ENCODE measurements around the gene PHKG2.

PHKG2 gene

DNA sequence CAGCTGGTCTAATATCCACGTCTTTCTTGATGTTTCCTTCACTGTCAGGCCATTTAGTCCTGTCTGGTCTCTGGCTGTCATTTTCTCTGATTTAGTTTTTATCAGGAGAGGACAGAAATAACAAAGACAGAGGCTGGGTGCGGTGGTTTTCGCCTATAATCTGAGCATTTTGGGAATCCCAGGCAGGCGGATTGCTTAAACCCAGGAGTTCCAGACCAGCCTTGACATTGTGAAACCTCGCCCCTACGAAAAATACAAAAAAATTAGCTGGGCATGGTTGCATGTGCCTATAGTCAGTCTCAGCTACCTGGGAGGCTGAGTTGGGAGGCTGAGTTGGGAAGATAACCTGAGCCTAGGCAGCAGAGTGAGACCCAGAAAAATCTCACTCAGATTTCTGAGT is 42.2 kb upstream of the PHKG2 start:
- Histone ChIP-seq H3K9ac (ENCODE audit: low read length) (no peak overlapping the region), H3K4me2 (ENCODE audit: low read depth, low read length, poor library complexity, severe bottlenecking) (no peak overlapping the region), H3K79me2 (ENCODE audit: insufficient read depth, low read length) (peaks cover 7% of the 10 kb centered on the region), H3K4me3 (ENCODE audit: insufficient read depth, low read length, poor library complexity, severe bottlenecking) (no peak overlapping the region), H2AFZ (ENCODE audit: low read depth, low read length, severe bottlenecking) (no peak overlapping the region), H3K27me3 (ENCODE audit: low read length) (no peaks in the 10 kb centered on the region), H3K36me3 (ENCODE audit: low read length) (peaks cover 60% of the 10 kb centered on the region), H4K20me1 (ENCODE audit: low read depth, low read length) (peaks cover 6% of the 10 kb centered on the region; the same call in 1 of the 2 replicates), H3K9me3 (ENCODE audit: insufficient read depth, low read length) (no peaks in the 10 kb centered on the region), H3F3A (ENCODE audit: insufficient read depth) (no peaks in the 10 kb centered on the region), H3K9me2 (replicated peaks; ENCODE audit: insufficient read depth, low read length) (no peaks in the 10 kb centered on the region), H3K27ac (ENCODE audit: low read depth, low read length) (no peak overlapping the region)
- TF ChIP-seq EZH2phosphoT487 (conservative IDR thresholded peaks at IDR 0.05; ENCODE audit: low read length) (no peak), CTCF (IDR thresholded peaks at IDR 0.05; ENCODE audit: insufficient read depth, low read length, poor library complexity, severe bottlenecking) (no peak)

DNA sequence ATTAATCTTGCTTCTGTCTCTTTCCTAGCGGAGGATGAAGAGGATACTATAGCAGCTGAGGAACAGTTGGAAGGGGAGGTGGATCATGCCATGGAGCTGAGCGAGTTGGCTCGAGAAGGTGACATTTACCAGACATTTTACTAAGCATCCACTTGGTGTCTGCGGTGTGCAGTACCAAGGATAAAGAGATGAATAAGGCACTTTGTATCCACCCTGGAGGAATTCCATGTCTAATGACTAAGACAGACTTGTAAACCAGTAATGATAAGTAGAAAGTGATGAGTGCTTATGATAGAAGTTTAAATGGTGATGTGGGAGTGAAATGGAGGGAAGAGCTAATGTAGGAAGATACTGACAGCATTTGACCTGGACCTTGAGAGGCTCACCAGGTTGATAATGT is 37.3 kb upstream of the PHKG2 start:
- H3K27me3 ChIP-seq (ENCODE audit: low read length), result no peaks in the 10 kb centered on the region
- no peaks in the 10 kb centered on the region for H3K9me2 ChIP-seq (replicated peaks; ENCODE audit: insufficient read depth, low read length)
- H3K9ac ChIP-seq (ENCODE audit: low read length), result no peak overlapping the region
- no peak for TF ChIP-seq CTCF (IDR thresholded peaks at IDR 0.05; ENCODE audit: insufficient read depth, low read length, poor library complexity, severe bottlenecking)
- no peak for TF ChIP-seq EZH2phosphoT487 (conservative IDR thresholded peaks at IDR 0.05; ENCODE audit: low read length)
- H3F3A ChIP-seq (ENCODE audit: insufficient read depth), result peaks cover 7% of the 10 kb centered on the region; the same call in 1 of the 2 replicates
- peaks cover 6% of the 10 kb centered on the region; the same call in 1 of the 2 replicates for H4K20me1 ChIP-seq (ENCODE audit: low read depth, low read length)
- 0 out of 2 replicates have a peak, but pooled peaks cover 11% of the 10 kb centered on the region for H3K79me2 ChIP-seq (ENCODE audit: insufficient read depth, low read length)
- peaks cover 61% of the 10 kb centered on the region for H3K36me3 ChIP-seq (ENCODE audit: low read length)
- no peak overlapping the region for H3K27ac ChIP-seq (ENCODE audit: low read depth, low read length)
- H3K9me3 ChIP-seq (ENCODE audit: insufficient read depth, low read length), result no peaks in the 10 kb centered on the region
- H3K4me3 ChIP-seq (ENCODE audit: insufficient read depth, low read length, poor library complexity, severe bottlenecking), result no peak overlapping the region
- H3K4me2 ChIP-seq (ENCODE audit: low read depth, low read length, poor library complexity, severe bottlenecking), result no peak overlapping the region
- H2AFZ ChIP-seq (ENCODE audit: low read depth, low read length, severe bottlenecking), result no peak overlapping the region

DNA sequence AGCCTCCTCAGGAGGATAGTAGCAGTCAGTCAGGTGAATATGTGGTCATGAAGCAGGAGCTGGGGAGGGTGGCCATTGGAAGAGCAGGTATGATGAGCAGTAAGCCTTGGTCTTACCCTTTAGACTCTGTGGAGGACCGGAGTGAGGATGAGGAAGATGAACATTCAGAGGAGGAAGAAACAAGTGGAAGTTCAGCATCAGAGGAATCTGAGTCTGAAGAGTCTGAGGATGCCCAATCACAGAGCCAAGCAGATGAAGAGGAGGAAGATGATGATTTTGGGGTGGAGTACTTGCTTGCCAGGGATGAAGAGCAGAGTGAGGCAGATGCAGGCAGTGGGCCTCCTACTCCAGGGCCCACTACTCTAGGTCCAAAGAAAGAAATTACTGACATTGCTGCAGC is 36.5 kb upstream of the PHKG2 start:
- H3K9ac ChIP-seq (ENCODE audit: low read length), result no peak overlapping the region
- H2AFZ ChIP-seq (ENCODE audit: low read depth, low read length, severe bottlenecking), result no peak overlapping the region
- TF ChIP-seq CTCF (IDR thresholded peaks at IDR 0.05; ENCODE audit: insufficient read depth, low read length, poor library complexity, severe bottlenecking) (no peak), EZH2phosphoT487 (conservative IDR thresholded peaks at IDR 0.05; ENCODE audit: low read length) (no peak)
- no peaks in the 10 kb centered on the region for H3K9me2 ChIP-seq (replicated peaks; ENCODE audit: insufficient read depth, low read length)
- no peak overlapping the region for H3K4me3 ChIP-seq (ENCODE audit: insufficient read depth, low read length, poor library complexity, severe bottlenecking)
- H3K27me3 ChIP-seq (ENCODE audit: low read length), result no peaks in the 10 kb centered on the region
- H3F3A ChIP-seq (ENCODE audit: insufficient read depth), result peaks cover 7% of the 10 kb centered on the region; the same call in 1 of the 2 replicates
- no peaks in the 10 kb centered on the region for H3K9me3 ChIP-seq (ENCODE audit: insufficient read depth, low read length)
- no peak overlapping the region for H3K4me2 ChIP-seq (ENCODE audit: low read depth, low read length, poor library complexity, severe bottlenecking)
- H3K36me3 ChIP-seq (ENCODE audit: low read length), result peaks cover 61% of the 10 kb centered on the region
- H4K20me1 ChIP-seq (ENCODE audit: low read depth, low read length), result peaks cover 1% of the 10 kb centered on the region; the same call in 1 of the 2 replicates
- H3K27ac ChIP-seq (ENCODE audit: low read depth, low read length), result no peak overlapping the region
- H3K79me2 ChIP-seq (ENCODE audit: insufficient read depth, low read length), result 0 out of 2 replicates have a peak, but pooled peaks cover 14% of the 10 kb centered on the region

Data from SU-DHL-6 (cell line).